ENCODE results near the gene SDK1. TPM values are rescaled to one million over a fixed set of nuclear protein-coding genes. Genes with fewer than 3 reads are reported as not detected.

SDK1 gene
- total and polyA plus RNA-seq, 7 donors: 0.31 to 2.4 (median 1.3) TPM

DNA sequence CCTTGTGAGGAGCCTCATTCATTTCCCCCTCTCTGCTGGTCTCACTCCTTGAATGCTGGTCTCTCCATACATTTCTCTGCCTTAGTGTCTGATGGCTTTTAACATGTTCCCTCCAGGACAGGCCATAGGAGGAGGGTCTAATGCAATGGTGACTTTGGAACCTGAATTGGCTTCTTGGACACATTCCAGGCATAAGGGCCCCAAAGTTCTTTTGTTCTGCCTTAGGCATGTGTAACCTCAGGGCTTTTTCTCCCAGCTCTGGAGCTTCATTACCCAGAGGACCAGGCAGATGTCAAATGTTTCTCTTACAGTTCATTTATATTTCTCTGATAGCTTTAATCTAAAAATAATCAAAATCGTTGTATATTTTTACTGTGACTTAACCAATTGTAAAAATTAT is 162.6 kb downstream of the SDK1 start:
- H3K27ac ChIP-seq: no peak overlapping the region
- no peaks in the 10 kb centered on the region for H3K9me3 ChIP-seq
- no peaks in the 10 kb centered on the region for H3K4me1 ChIP-seq
- DNase-seq: no peak
- 66 to 76% (median 71%) methylated on average over 1 of the region's 1 CpG for WGBS, 3 donors
- H3K36me3 ChIP-seq (ENCODE audit: insufficient read depth in 1 of 2, low read depth in 1 of 2): no peaks in the 10 kb centered on the region
- intact Hi-C loops (cut with DNase I): no loop called here
- H3K27me3 ChIP-seq (ENCODE audit: insufficient read depth in 3 of 3, low read length in 2 of 3): no peaks in the 10 kb centered on the region
- TF ChIP-seq, protein P1, sequence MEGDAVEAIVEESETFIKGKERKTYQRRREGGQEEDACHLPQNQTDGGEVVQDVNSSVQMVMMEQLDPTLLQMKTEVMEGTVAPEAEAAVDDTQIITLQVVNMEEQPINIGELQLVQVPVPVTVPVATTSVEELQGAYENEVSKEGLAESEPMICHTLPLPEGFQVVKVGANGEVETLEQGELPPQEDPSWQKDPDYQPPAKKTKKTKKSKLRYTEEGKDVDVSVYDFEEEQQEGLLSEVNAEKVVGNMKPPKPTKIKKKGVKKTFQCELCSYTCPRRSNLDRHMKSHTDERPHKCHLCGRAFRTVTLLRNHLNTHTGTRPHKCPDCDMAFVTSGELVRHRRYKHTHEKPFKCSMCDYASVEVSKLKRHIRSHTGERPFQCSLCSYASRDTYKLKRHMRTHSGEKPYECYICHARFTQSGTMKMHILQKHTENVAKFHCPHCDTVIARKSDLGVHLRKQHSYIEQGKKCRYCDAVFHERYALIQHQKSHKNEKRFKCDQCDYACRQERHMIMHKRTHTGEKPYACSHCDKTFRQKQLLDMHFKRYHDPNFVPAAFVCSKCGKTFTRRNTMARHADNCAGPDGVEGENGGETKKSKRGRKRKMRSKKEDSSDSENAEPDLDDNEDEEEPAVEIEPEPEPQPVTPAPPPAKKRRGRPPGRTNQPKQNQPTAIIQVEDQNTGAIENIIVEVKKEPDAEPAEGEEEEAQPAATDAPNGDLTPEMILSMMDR (IDR thresholded peaks at IDR 0.05): no peak
- H3K4me3 ChIP-seq: no peak overlapping the region
- ATAC-seq: no peak

DNA sequence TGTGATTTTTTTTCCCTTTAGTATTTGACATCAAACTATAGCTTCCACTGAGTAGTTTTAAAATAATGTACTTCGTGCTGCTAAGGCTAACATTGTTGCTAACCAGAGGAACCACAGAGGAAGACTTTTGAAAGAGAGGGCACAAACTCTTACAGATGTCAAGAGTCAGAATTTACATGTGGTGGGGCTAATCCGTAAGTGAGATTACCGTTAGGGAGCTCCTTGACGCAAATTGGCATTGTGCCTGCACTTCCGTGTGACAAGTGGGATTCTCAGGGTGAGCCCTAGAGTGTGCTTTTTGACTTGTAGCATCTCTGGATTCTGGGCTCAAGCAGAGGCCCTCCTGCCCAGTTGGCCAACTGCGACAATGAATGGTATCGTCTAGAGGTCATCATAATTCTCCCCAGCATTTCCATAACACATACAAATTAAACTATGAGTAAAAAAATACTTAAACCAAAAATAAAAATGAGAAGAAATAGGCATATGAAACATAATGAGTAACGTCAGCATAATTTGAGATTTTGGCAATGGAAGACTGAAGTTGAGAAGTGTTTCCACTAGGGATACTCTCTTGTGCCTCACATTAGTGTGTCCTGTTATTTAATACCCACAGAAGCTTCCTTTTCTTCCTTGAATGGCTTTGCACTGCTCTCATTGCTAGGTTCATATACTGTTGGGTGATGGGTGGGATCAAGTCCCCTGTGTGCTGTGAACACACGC is 164.0 kb downstream of the SDK1 start:
- WGBS, 3 donors: 77 to 83% (median 82%) methylated on average over 9 of the region's 9 CpGs
- no peak for DNase-seq

DNA sequence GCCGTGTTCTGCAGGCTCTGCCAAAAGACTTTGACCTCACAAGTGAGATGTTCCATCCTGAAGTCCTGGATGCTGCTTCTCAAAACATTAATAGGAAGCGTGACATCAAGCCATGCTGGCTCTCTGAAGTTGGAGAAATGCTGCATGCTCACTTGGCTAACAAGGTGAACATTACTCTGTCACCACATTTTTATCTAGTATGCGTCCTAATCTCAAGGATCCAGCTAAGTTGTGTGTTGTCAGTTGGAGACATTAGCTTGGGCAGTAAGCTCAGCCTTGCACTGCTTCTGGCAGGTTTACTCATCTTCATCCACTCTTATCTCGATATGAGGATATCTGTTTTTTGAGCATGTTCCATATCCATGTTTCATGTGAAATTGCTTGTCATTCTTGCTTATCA is 165.2 kb downstream of the SDK1 start:
- H3K4me3 ChIP-seq: no peak overlapping the region
- WGBS, 3 donors: 71 to 88% (median 73%) methylated on average over 4 of the region's 4 CpGs
- DNase-seq (no peak), ATAC-seq (no peak)
- no peak overlapping the region for H3K27ac ChIP-seq
- TF ChIP-seq, protein P1 (IDR thresholded peaks at IDR 0.05): no peak
- no peaks in the 10 kb centered on the region for H3K36me3 ChIP-seq (ENCODE audit: insufficient read depth in 1 of 2, low read depth in 1 of 2)
- H3K27me3 ChIP-seq (ENCODE audit: insufficient read depth in 3 of 3, low read length in 2 of 3): no peaks in the 10 kb centered on the region
- H3K9me3 ChIP-seq: no peaks in the 10 kb centered on the region
- intact Hi-C loops (cut with DNase I): no loop called here
- no peaks in the 10 kb centered on the region for H3K4me1 ChIP-seq

More for the DNA sequence above, 164.0 kb downstream of the SDK1 start:
- no peak overlapping the region for H3K4me3 ChIP-seq
- TF ChIP-seq, protein P1 (IDR thresholded peaks at IDR 0.05): no peak
- no peaks in the 10 kb centered on the region for H3K4me1 ChIP-seq
- no peaks in the 10 kb centered on the region for H3K36me3 ChIP-seq (ENCODE audit: insufficient read depth in 1 of 2, low read depth in 1 of 2)
- H3K27me3 ChIP-seq (ENCODE audit: insufficient read depth in 3 of 3, low read length in 2 of 3): no peaks in the 10 kb centered on the region
- H3K27ac ChIP-seq: no peak overlapping the region
- intact Hi-C loops (cut with DNase I): no loop called here
- no peaks in the 10 kb centered on the region for H3K9me3 ChIP-seq
- no peak for ATAC-seq

DNA sequence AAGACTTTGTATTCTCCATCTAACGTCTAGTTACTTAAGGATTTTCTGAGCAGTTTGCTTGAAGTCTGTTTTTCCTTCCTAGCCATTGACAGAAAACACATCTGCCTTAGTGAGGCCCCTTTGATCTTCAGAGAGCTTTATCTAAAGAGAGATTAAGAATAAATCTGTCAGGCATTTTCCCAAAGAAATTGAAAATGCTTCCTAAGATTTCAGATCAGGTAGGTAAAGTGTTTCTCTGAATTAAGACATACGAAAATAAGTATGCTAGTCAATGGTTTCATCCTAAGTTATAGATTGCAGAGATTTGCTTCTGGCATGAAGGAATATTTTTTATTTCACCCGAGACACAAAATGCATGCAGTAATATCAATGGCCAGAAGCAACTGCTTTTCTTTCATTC is 168.6 kb downstream of the SDK1 start:
- intact Hi-C loops (cut with DNase I): no loop called here

More for the DNA sequence above, 168.6 kb downstream of the SDK1 start:
- H3K4me1 ChIP-seq: no peaks in the 10 kb centered on the region
- TF ChIP-seq, protein P1 (IDR thresholded peaks at IDR 0.05): no peak
- H3K27ac ChIP-seq: no peak overlapping the region
- no peak for ATAC-seq
- H3K9me3 ChIP-seq: no peaks in the 10 kb centered on the region
- no peaks in the 10 kb centered on the region for H3K27me3 ChIP-seq (ENCODE audit: insufficient read depth in 3 of 3, low read length in 2 of 3)
- H3K36me3 ChIP-seq (ENCODE audit: insufficient read depth in 1 of 2, low read depth in 1 of 2): no peaks in the 10 kb centered on the region
- no peak overlapping the region for H3K4me3 ChIP-seq
- DNase-seq: no peak
- WGBS, 3 donors: 66 to 78% (median 72%) methylated on average over 3 of the region's 3 CpGs

All from psoas muscle (tissue), 8 donors.